ENCODE results near the gene FTH1.

FTH1 gene

DNA sequence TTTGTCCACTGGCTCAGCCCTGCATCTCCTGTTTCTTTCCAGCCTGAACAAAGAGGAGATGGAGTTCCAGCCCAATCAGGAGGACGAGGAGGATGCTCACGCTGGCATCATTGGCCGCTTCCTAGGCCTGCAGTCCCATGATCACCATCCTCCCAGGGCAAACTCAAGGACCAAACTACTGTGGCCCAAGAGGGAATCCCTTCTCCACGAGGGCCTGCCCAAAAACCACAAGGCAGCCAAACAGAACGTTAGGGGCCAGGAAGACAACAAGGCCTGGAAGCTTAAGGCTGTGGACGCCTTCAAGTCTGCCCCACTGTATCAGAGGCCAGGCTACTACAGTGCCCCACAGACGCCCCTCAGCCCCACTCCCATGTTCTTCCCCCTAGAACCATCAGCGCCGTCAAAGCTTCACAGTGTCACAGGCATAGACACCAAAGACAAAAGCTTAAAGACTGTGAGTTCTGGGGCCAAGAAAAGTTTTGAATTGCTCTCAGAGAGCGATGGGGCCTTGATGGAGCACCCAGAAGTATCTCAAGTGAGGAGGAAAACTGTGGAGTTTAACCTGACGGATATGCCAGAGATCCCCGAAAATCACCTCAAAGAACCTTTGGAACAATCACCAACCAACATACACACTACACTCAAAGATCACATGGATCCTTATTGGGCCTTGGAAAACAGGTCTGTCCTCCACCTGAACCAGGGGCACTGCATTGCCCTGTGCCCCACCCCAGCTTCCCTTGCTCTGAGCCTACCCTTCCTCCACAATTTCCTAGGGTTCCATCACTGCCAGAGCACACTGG, 5.0 kb downstream of the FTH1 start:
- DNase-seq (ENCODE audit: low read depth, low spot score) = no peak
- Histone ChIP-seq H3K9me3 (ENCODE audit: insufficient read depth, low read length) (no peaks in the 10 kb centered on the region), H3K4me1 (ENCODE audit: insufficient read depth, insufficient read length) (no peaks in the 10 kb centered on the region), H3K9ac (ENCODE audit: insufficient read length, low read depth) (no peak overlapping the region), H3K36me3 (ENCODE audit: insufficient read depth, insufficient read length, low read length) (peaks cover 42% of the 10 kb centered on the region), H3K27me3 (ENCODE audit: insufficient read depth, insufficient read length) (no peaks in the 10 kb centered on the region), H3K4me3 (ENCODE audit: insufficient read length, low read depth) (no peak overlapping the region)
- no peak for TF ChIP-seq ZNF274 (IDR thresholded peaks at IDR 0.05; ENCODE audit: low read depth, low read length)

- TF ChIP-seq YY1 (IDR thresholded peaks at IDR 0.05; ENCODE audit: insufficient read depth, insufficient read length) (no peak), SUZ12 (IDR thresholded peaks at IDR 0.05; ENCODE audit: extremely low read depth, insufficient read depth, insufficient read length) (no peak), ZNF274 (IDR thresholded peaks at IDR 0.05; ENCODE audit: low read depth, low read length) (no peak)
Measured at GRCh38 chr11:61961570-61962212, 5.7 kb downstream of the FTH1 start.

GRCh38 chr11:61960532-61960931, 6.9 kb downstream of the FTH1 start:
- TF ChIP-seq SUZ12 (IDR thresholded peaks at IDR 0.05; ENCODE audit: extremely low read depth, insufficient read depth, insufficient read length) (no peak), ZNF274 (IDR thresholded peaks at IDR 0.05; ENCODE audit: low read depth, low read length) (no peak), YY1 (IDR thresholded peaks at IDR 0.05; ENCODE audit: insufficient read depth, insufficient read length) (no peak)
- no peak overlapping the region for H3K4me3 ChIP-seq (ENCODE audit: insufficient read length, low read depth)
- no peak for DNase-seq (ENCODE audit: low read depth, low spot score)
- no peaks in the 10 kb centered on the region for H3K9me3 ChIP-seq (ENCODE audit: insufficient read depth, low read length)
- no peak overlapping the region for H3K9ac ChIP-seq (ENCODE audit: insufficient read length, low read depth)
- H3K4me1 ChIP-seq (ENCODE audit: insufficient read depth, insufficient read length) = no peaks in the 10 kb centered on the region
- H3K27me3 ChIP-seq (ENCODE audit: insufficient read depth, insufficient read length) = peaks cover 13% of the 10 kb centered on the region
- H3K36me3 ChIP-seq (ENCODE audit: insufficient read depth, insufficient read length, low read length) = peaks cover 28% of the 10 kb centered on the region

More at GRCh38 chr11:61961570-61962212, 5.7 kb downstream of the FTH1 start:
- Histone ChIP-seq H3K36me3 (ENCODE audit: insufficient read depth, insufficient read length, low read length) (peaks cover 39% of the 10 kb centered on the region), H3K27me3 (ENCODE audit: insufficient read depth, insufficient read length) (peaks cover under 1% of the 10 kb centered on the region), H3K4me3 (ENCODE audit: insufficient read length, low read depth) (no peak overlapping the region), H3K4me1 (ENCODE audit: insufficient read depth, insufficient read length) (no peaks in the 10 kb centered on the region), H3K9me3 (ENCODE audit: insufficient read depth, low read length) (no peaks in the 10 kb centered on the region), H3K9ac (ENCODE audit: insufficient read length, low read depth) (no peak overlapping the region)
- DNase-seq (ENCODE audit: low read depth, low spot score) = no peak

GRCh38 chr11:61959678-61960077, 7.8 kb downstream of the FTH1 start:
- Histone ChIP-seq H3K27me3 (ENCODE audit: insufficient read depth, insufficient read length) (peaks cover 21% of the 10 kb centered on the region), H3K36me3 (ENCODE audit: insufficient read depth, insufficient read length, low read length) (peaks cover 19% of the 10 kb centered on the region), H3K9ac (ENCODE audit: insufficient read length, low read depth) (no peak overlapping the region), H3K9me3 (ENCODE audit: insufficient read depth, low read length) (no peaks in the 10 kb centered on the region), H3K4me1 (ENCODE audit: insufficient read depth, insufficient read length) (no peaks in the 10 kb centered on the region), H3K4me3 (ENCODE audit: insufficient read length, low read depth) (no peak overlapping the region)
- TF ChIP-seq YY1 (IDR thresholded peaks at IDR 0.05; ENCODE audit: insufficient read depth, insufficient read length) (no peak), SUZ12 (IDR thresholded peaks at IDR 0.05; ENCODE audit: extremely low read depth, insufficient read depth, insufficient read length) (no peak), ZNF274 (IDR thresholded peaks at IDR 0.05; ENCODE audit: low read depth, low read length) (no peak)
- DNase-seq (ENCODE audit: low read depth, low spot score) = no peak

GRCh38 chr11:61959114-61959513, 8.3 kb downstream of the FTH1 start:
- peaks cover 14% of the 10 kb centered on the region for H3K36me3 ChIP-seq (ENCODE audit: insufficient read depth, insufficient read length, low read length)
- peaks cover 26% of the 10 kb centered on the region for H3K27me3 ChIP-seq (ENCODE audit: insufficient read depth, insufficient read length)
- H3K9me3 ChIP-seq (ENCODE audit: insufficient read depth, low read length) = no peaks in the 10 kb centered on the region
- H3K4me3 ChIP-seq (ENCODE audit: insufficient read length, low read depth) = no peak overlapping the region
- no peak for DNase-seq (ENCODE audit: low read depth, low spot score)
- TF ChIP-seq YY1 (IDR thresholded peaks at IDR 0.05; ENCODE audit: insufficient read depth, insufficient read length) (no peak), SUZ12 (IDR thresholded peaks at IDR 0.05; ENCODE audit: extremely low read depth, insufficient read depth, insufficient read length) (no peak), ZNF274 (IDR thresholded peaks at IDR 0.05; ENCODE audit: low read depth, low read length) (no peak)
- no peaks in the 10 kb centered on the region for H3K4me1 ChIP-seq (ENCODE audit: insufficient read depth, insufficient read length)
- H3K9ac ChIP-seq (ENCODE audit: insufficient read length, low read depth) = no peak overlapping the region

DNA sequence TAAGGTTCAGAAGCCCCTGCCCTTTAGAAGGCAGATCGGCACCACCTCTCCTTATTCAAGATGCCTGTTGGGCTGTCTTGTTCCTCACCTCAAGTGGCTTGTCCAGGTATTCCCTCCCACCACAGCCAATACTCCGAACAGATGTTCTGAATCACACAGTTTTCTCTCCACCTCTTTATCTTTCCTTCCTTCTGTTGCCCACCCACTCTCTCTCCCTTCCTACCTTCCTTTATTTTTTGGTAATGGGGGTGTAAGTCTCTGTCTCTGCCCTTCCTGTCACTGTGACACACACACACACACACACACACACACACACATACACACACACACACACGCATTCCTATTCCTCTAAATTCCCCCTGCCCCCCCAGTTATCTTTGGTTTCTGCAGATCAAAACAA, 8.8 kb downstream of the FTH1 start:
- DNase-seq (ENCODE audit: low read depth, low spot score) = no peak
- no peak overlapping the region for H3K4me3 ChIP-seq (ENCODE audit: insufficient read length, low read depth)
- peaks cover 9% of the 10 kb centered on the region for H3K36me3 ChIP-seq (ENCODE audit: insufficient read depth, insufficient read length, low read length)
- no peaks in the 10 kb centered on the region for H3K9me3 ChIP-seq (ENCODE audit: insufficient read depth, low read length)
- no peaks in the 10 kb centered on the region for H3K4me1 ChIP-seq (ENCODE audit: insufficient read depth, insufficient read length)
- H3K9ac ChIP-seq (ENCODE audit: insufficient read length, low read depth) = no peak overlapping the region
- TF ChIP-seq SUZ12 (IDR thresholded peaks at IDR 0.05; ENCODE audit: extremely low read depth, insufficient read depth, insufficient read length) (no peak), ZNF274 (IDR thresholded peaks at IDR 0.05; ENCODE audit: low read depth, low read length) (no peak), YY1 (IDR thresholded peaks at IDR 0.05; ENCODE audit: insufficient read depth, insufficient read length) (no peak)
- peaks cover 31% of the 10 kb centered on the region for H3K27me3 ChIP-seq (ENCODE audit: insufficient read depth, insufficient read length)

GRCh38 chr11:61957021-61957770, 10.2 kb downstream of the FTH1 start:
- Histone ChIP-seq H3K9me3 (ENCODE audit: insufficient read depth, low read length) (no peaks in the 10 kb centered on the region), H3K36me3 (ENCODE audit: insufficient read depth, insufficient read length, low read length) (no peaks in the 10 kb centered on the region)
- TF ChIP-seq ZNF274 (IDR thresholded peaks at IDR 0.05; ENCODE audit: low read depth, low read length) (no peak), SUZ12 (IDR thresholded peaks at IDR 0.05; ENCODE audit: extremely low read depth, insufficient read depth, insufficient read length) (no peak), YY1 (IDR thresholded peaks at IDR 0.05; ENCODE audit: insufficient read depth, insufficient read length) (no peak)

More at GRCh38 chr11:61957021-61957770, 10.2 kb downstream of the FTH1 start:
- H3K4me3 ChIP-seq (ENCODE audit: insufficient read length, low read depth) = no peak overlapping the region
- H3K9ac ChIP-seq (ENCODE audit: insufficient read length, low read depth) = no peak overlapping the region
- no peaks in the 10 kb centered on the region for H3K4me1 ChIP-seq (ENCODE audit: insufficient read depth, insufficient read length)
- no peak for DNase-seq (ENCODE audit: low read depth, low spot score)
- peaks cover 31% of the 10 kb centered on the region for H3K27me3 ChIP-seq (ENCODE audit: insufficient read depth, insufficient read length)
